Heart left ventricle (tissue), 13 donors: ENCODE measurements around the gene CACNB1.

Experiments used
- CTCF ChIP-seq, 12 donors: fragments of 200-600 bp; sonication (generic) in 4 of 12; IDR thresholded peaks; one replicate each; pipeline versions ENCODE4 v1.5.0 to v1.8.0; 2018 to 2022; ENCODE audit warnings: antibody characterized with exemption in 12 of 12, mild to moderate bottlenecking in 5 of 12
- POLR2A ChIP-seq, 2 donors: fragments of 450-650 bp; IDR thresholded peaks; one replicate each; pipeline ENCODE4 v1.6.1; 2017; ENCODE audit warnings: antibody characterized with exemption in 2 of 2, mild to moderate bottlenecking in 2 of 2, moderate library complexity in 2 of 2
- donor health status: ischemic (EF 13 %, LVEDD 7.1; RV severe dilation, severe dysfunction).
- donor health status: DM: no; HTN: yes; CAD: no.
- donor health status: DM: no; HTN: no; CAD: no.
- donor health status: ischemic (EF 25% LVEDD 6.9; RV normal size, moderate dysfunction).
- donor health status: ischemic (EF 25% LVEDD 5.7; RV mildly dilated, moderate dysfunction).
- donor health status: ischemic (EF 35%, LVEDD 5.7; RV mildly dilated, moderate dysfunction).
- donor health status: nonischemic (EF 11% LVEDD 7.7; RV severe dilation, severe dysfunction).
- donor health status: DM: yes; HTN: yes; CAD: no.
- donor health status: PGD.
- donor health status: ischemic (EF 29% LVEDD 5.4; RV normal size, mild dysfunction).
- donor health status: nonischemic (EF 23%, LVEDD 6.1; RV moderate dilation, normal function).

- TF ChIP-seq CTCF (IDR thresholded peaks at IDR 0.05) (no peak), POLR2A (IDR thresholded peaks at IDR 0.05) (no peak)
These were observed 26.9 kb downstream of the CACNB1 start for GRCh38 chr17:39170558-39170957.
